MCF 10A (cell line): ENCODE measurements around the gene LIPT1. TPM values are rescaled to one million over a fixed set of nuclear protein-coding genes. Genes with fewer than 3 reads are reported as not detected.
A peak's percentile ranks its signal among the peaks of the same experiment; 100 is the strongest.

Experiments
- BruUV-seq: library from RNA; stranded (reverse); fragments of 400-500 nt; replicated peaks from 2 replicates; lab custom pipeline; 2021; lab: Mats Ljungman, UMichigan
- CTCF ChIA-PET: fragments of 300-600 bp; sonication (Branson Sonifier 250); formaldehyde crosslinking; extraction: SDS; loops from one replicate; lab custom pipeline; 2021; ENCODE audit warnings: antibody characterized with exemption, inconsistent platforms; lab: Yijun Ruan, JAX
- POLR2A ChIA-PET: fragments of 300-600, 350-650 bp; sonication (Branson Sonifier 250); formaldehyde crosslinking; extraction: SDS; loops from one replicate; lab custom pipeline; 2020; ENCODE audit warnings: antibody characterized with exemption, inconsistent platforms; lab: Yijun Ruan, JAX
- DNase-seq: peaks from one replicate; pipeline ENCODE4 v3.0.0-alpha.2; 2018; ENCODE audit not compliant: unreplicated experiment
- H3K27ac Mint-ChIP-seq: one replicate; pipeline ENCODE4 v1.8.0; 2022; ENCODE audit warnings: mild to moderate bottlenecking, low read depth, mixed read lengths; ENCODE audit not compliant: unreplicated experiment
- H3K27me3 Mint-ChIP-seq: one replicate; pipeline ENCODE4 v1.8.0; 2022; ENCODE audit warnings: mixed read lengths; ENCODE audit not compliant: insufficient read depth, unreplicated experiment
- H3K36me3 Mint-ChIP-seq: one replicate; pipeline ENCODE4 v1.8.0; 2022; ENCODE audit warnings: mild to moderate bottlenecking, moderate library complexity, mixed read lengths; ENCODE audit not compliant: insufficient read depth, unreplicated experiment
- H3K4me1 Mint-ChIP-seq: one replicate; pipeline ENCODE4 v1.8.0; 2022; ENCODE audit warnings: mixed read lengths; ENCODE audit not compliant: insufficient read depth, unreplicated experiment
- H3K4me3 Mint-ChIP-seq: one replicate; pipeline ENCODE4 v1.8.0; 2022; ENCODE audit warnings: mild to moderate bottlenecking, moderate library complexity, mixed read lengths; ENCODE audit not compliant: unreplicated experiment
- H3K9me3 Mint-ChIP-seq: one replicate; pipeline ENCODE4 v1.8.0; 2022; ENCODE audit warnings: mixed read lengths; ENCODE audit not compliant: unreplicated experiment
- intact Hi-C: fragments of 100-400 bp; cut with micrococcal nuclease; formaldehyde crosslinking; loops from 2 replicates; pipeline ENCODE4 v1.14.1; 2022
- total RNA-seq: library from RNA; stranded (reverse); gene quantifications from 2 replicates; pipeline ENCODE4 v1.2.3, GENCODE V29; 2022
- TF ChIP-seq, protein P1 (sequence below): fragments of 200-600 bp; IDR thresholded peaks from one replicate; pipeline ENCODE4 v1.8.0; 2022; ENCODE audit warnings: antibody characterized with exemption, mild to moderate bottlenecking; ENCODE audit not compliant: unreplicated experiment

LIPT1 gene
- total RNA-seq, 1 experiment from 2014 or later = 13.1 TPM

- H3K27me3 Mint-ChIP-seq = no peaks in the 10 kb centered on the region
- peaks cover 26% of the 10 kb centered on the region for H3K4me1 Mint-ChIP-seq
- BruUV-seq = no TSS peak
- ChIA-PET CTCF (interaction anchor here (1.1 kb wide), 2 partner anchors 10 to 180 kb away, joined by 3 to 4 read pairs; partner anchors contain the start of gene EIF5B), POLR2A (interaction anchor here (3.4 to 7.4 kb wide), 4 partner anchors 10 to 24 kb away, joined by 12 to 139 read pairs (median 59); partner anchors contain the start of genes C2orf15, MITD1 and MRPL30)
- H3K4me3 Mint-ChIP-seq = no peak overlapping the region
- intact Hi-C loops = loop anchor here (5.0 kb wide), 1 partner anchor 180 kb away; the partner anchor contains the start of genes EIF5B and TXNDC9
- no peaks in the 10 kb centered on the region for H3K9me3 Mint-ChIP-seq
- peaks cover 43% of the 10 kb centered on the region for H3K36me3 Mint-ChIP-seq
- TF ChIP-seq, protein P1, sequence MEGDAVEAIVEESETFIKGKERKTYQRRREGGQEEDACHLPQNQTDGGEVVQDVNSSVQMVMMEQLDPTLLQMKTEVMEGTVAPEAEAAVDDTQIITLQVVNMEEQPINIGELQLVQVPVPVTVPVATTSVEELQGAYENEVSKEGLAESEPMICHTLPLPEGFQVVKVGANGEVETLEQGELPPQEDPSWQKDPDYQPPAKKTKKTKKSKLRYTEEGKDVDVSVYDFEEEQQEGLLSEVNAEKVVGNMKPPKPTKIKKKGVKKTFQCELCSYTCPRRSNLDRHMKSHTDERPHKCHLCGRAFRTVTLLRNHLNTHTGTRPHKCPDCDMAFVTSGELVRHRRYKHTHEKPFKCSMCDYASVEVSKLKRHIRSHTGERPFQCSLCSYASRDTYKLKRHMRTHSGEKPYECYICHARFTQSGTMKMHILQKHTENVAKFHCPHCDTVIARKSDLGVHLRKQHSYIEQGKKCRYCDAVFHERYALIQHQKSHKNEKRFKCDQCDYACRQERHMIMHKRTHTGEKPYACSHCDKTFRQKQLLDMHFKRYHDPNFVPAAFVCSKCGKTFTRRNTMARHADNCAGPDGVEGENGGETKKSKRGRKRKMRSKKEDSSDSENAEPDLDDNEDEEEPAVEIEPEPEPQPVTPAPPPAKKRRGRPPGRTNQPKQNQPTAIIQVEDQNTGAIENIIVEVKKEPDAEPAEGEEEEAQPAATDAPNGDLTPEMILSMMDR = no peak
- no peak for DNase-seq
- H3K27ac Mint-ChIP-seq = peak overlapping the region; percentile 95
These were observed 2.1 kb downstream of the LIPT1 start for GRCh38 chr2:99156891-99157290.

DNA sequence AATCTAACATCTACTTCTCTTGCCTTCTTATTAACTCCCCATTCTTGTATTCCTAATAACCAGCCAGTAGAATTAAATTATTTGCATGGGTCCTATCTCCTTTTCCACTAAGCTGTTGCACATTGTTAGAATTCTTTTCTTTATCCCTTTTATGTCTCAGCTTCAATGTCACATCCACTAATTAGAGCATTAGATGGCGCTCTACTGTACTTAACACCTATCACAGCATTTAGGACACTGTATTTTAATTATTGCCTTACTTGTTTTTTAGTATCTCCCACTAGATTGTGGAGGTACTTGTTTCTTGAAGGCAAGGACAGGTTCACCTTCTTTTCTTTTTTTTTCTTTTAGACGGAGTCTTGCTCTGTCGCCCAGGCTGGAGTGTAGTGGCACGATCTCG is 3.8 kb downstream of the LIPT1 start:
- CTCF ChIA-PET = no interaction called here
- POLR2A ChIA-PET = interaction anchor here (0.9 to 7.4 kb wide), 3 partner anchors 17 to 178 kb away, joined by 3 to 139 read pairs (median 3); partner anchors contain the start of genes C2orf15 and TXNDC9
- DNase-seq = no peak
- H3K4me3 Mint-ChIP-seq = no peak overlapping the region
- peaks cover 53% of the 10 kb centered on the region for H3K36me3 Mint-ChIP-seq
- no TSS peak for BruUV-seq
- H3K27me3 Mint-ChIP-seq = no peaks in the 10 kb centered on the region
- no peaks in the 10 kb centered on the region for H3K9me3 Mint-ChIP-seq
- TF ChIP-seq, protein P1 = no peak
- H3K4me1 Mint-ChIP-seq = peaks cover 26% of the 10 kb centered on the region
- intact Hi-C loops = loop anchor here (5.0 kb wide), 1 partner anchor 179 kb away; the partner anchor contains the start of genes EIF5B and TXNDC9
- no peak overlapping the region for H3K27ac Mint-ChIP-seq

GRCh38 chr2:99159594-99159993 is 4.8 kb downstream of the LIPT1 start:
- Mint-ChIP-seq H3K4me3 (no peak overlapping the region), H3K4me1 (peaks cover 20% of the 10 kb centered on the region), H3K36me3 (peaks cover 53% of the 10 kb centered on the region), H3K9me3 (no peaks in the 10 kb centered on the region), H3K27ac (no peak overlapping the region), H3K27me3 (no peaks in the 10 kb centered on the region)
- CTCF ChIA-PET = interaction anchor here (0.9 kb wide), 1 partner anchor 18 kb away, joined by 3 read pairs; the partner anchor contains the start of gene C2orf15
- no peak for DNase-seq
- TF ChIP-seq, protein P1 = no peak
- intact Hi-C loops = loop anchor here (5.0 kb wide), 1 partner anchor 178 kb away; the partner anchor contains the start of genes EIF5B and TXNDC9
- POLR2A ChIA-PET = interaction anchor here (1.1 kb wide), 1 partner anchor 20 kb away, joined by 3 read pairs; no protein-coding TSS in a partner anchor
- BruUV-seq = no TSS peak

GRCh38 chr2:99166218-99166617 is 11.5 kb downstream of the LIPT1 start:
- TF ChIP-seq, protein P1 = no peak
- no peak for DNase-seq
- BruUV-seq = no TSS peak
- Mint-ChIP-seq H3K36me3 (peaks cover 70% of the 10 kb centered on the region), H3K27ac (no peak overlapping the region), H3K4me1 (no peaks in the 10 kb centered on the region), H3K27me3 (no peaks in the 10 kb centered on the region), H3K4me3 (no peak overlapping the region), H3K9me3 (no peaks in the 10 kb centered on the region)
- intact Hi-C loops = no loop called here
- POLR2A ChIA-PET = interaction anchor here (2.4 to 4.5 kb wide), 3 partner anchors 11 to 25 kb away, joined by 11 to 31 read pairs (median 18); partner anchors contain the start of genes C2orf15, LIPT1, MITD1 and MRPL30
- CTCF ChIA-PET = interaction anchor here (1.0 to 2.0 kb wide), 4 partner anchors 9 to 14 kb away, joined by 4 to 7 read pairs (median 4); partner anchors contain the start of gene MITD1
